Sigmoid colon (tissue), 7 donors: ENCODE measurements around the gene FAM114A1. TPM values are rescaled to one million over a fixed set of nuclear protein-coding genes. Genes with fewer than 3 reads are reported as not detected.

ENCODE experiments used
- DNase-seq: peaks from one replicate; pipeline ENCODE4 v3.0.0-alpha.2; 2019
- H3K27ac ChIP-seq, 4 donors: fragments of 200-600 bp; sonication (generic); one replicate each; pipeline ENCODE4 v1.5.1; 2016 to 2019; ENCODE audit warnings: mild to moderate bottlenecking in 1 of 4
- H3K27me3 ChIP-seq, 3 donors: fragments of 200-600 bp; sonication (generic); one replicate each; pipeline ENCODE4 v1.5.1; 2019; ENCODE audit warnings: mild to moderate bottlenecking in 1 of 3
- H3K36me3 ChIP-seq, 4 donors: fragments of 200-600 bp; sonication (generic); one replicate each; pipeline ENCODE4 v1.5.1; 2016 to 2019
- H3K4me1 ChIP-seq, 4 donors: fragments of 200-600 bp; sonication (generic); one replicate each; pipeline ENCODE4 v1.5.1; 2017 to 2019
- H3K4me3 ChIP-seq, 4 donors: fragments of 200-600 bp; sonication (generic); one replicate each; pipeline ENCODE4 v1.5.1; 2017 to 2019; ENCODE audit warnings: mild to moderate bottlenecking in 2 of 4, moderate library complexity in 1 of 4
- H3K9me3 ChIP-seq, 4 donors: fragments of 200-600 bp in 3 of 4; sonication (generic) in 3 of 4; one replicate each; pipeline versions ENCODE4 v1.5.1 to v1.6.1; 2013 to 2019
- CTCF ChIP-seq, 4 experiments: fragments of 450-650 bp in 3 of 4; fragments of 200-600 bp in 1 of 4; IDR thresholded peaks; one replicate each; pipeline ENCODE4 v1.5.1; 2016 to 2019; ENCODE audit warnings: antibody characterized with exemption in 4 of 4, mild to moderate bottlenecking in 3 of 4, moderate library complexity in 2 of 4
- EP300 ChIP-seq, 4 donors: sonication (generic); formaldehyde crosslinking; IDR thresholded peaks; one replicate each; pipeline ENCODE4 v1.6.1; 2017; ENCODE audit warnings: antibody characterized with exemption in 4 of 4
- POLR2A ChIP-seq, 2 donors: fragments of 450-650 bp; IDR thresholded peaks; one replicate each; pipeline ENCODE4 v1.6.1; 2016; ENCODE audit warnings: antibody characterized with exemption in 2 of 2, mild to moderate bottlenecking in 2 of 2, moderate library complexity in 2 of 2
- POLR2AphosphoS5 ChIP-seq, 4 donors: sonication (generic); formaldehyde crosslinking; IDR thresholded peaks; one replicate each; pipeline ENCODE4 v1.6.1; 2017; ENCODE audit warnings: antibody characterized with exemption in 4 of 4
- WGBS, 2 donors: extraction: QIAGEN DNeasy Blood & Tissue Kit; methylation state at CpG; one replicate each; pipeline ENCODE4 v1.1.7; 2013; 5-methylcytosine and 5-hydroxymethylcytosine counted together
- intact Hi-C: fragments of 100-400 bp; cut with DNase I; formaldehyde crosslinking; loops from one replicate; pipeline ENCODE4 v1.15.1; 2023
- polyA plus RNA-seq, 3 donors: library from polyadenylated mRNA; stranded (reverse); fragments of 200-250 nt; gene quantifications; one replicate each; pipeline ENCODE4 v1.2.3, GENCODE V29; 2013
- total RNA-seq, 4 donors: library from RNA; depleted of rRNA; stranded (reverse); fragments of >200 nt; gene quantifications; one replicate each; pipeline ENCODE4 v1.1.0, GENCODE V29; 2016
- donor health status: healthy with polysubstance abuse.
- donor health status: Bipolar disorder and iron deficiency.
- donor health status: healthy.

FAM114A1 gene
- total and polyA plus RNA-seq, 7 donors, result 24.7 to 189 (median 120) TPM

GRCh38 chr4:38979511-38980230 lies 112.1 kb downstream of the FAM114A1 start:
- Histone ChIP-seq H3K27me3 (no peaks in the 10 kb centered on the region), H3K27ac (no peak overlapping the region), H3K36me3 (no peaks in the 10 kb centered on the region), H3K4me1 (peaks cover 0 to 14% (median 6%) of the 10 kb centered on the region in 4 donors), H3K9me3 (no peaks in the 10 kb centered on the region), H3K4me3 (no peak overlapping the region)
- DNase-seq, result no peak
- TF ChIP-seq EP300 (IDR thresholded peaks at IDR 0.05) (no peak), CTCF (IDR thresholded peaks at IDR 0.05) (no peak), POLR2A (IDR thresholded peaks at IDR 0.05) (no peak), POLR2AphosphoS5 (IDR thresholded peaks at IDR 0.05) (no peak)
- intact Hi-C loops, result no loop called here
- WGBS, 2 donors, result 84 to 86% methylated on average over 3 of the region's 3 CpGs

- Histone ChIP-seq H3K27ac (no peak overlapping the region), H3K4me1 (peaks cover 0 to 17% (median 9%) of the 10 kb centered on the region in 4 donors), H3K4me3 (no peak overlapping the region), H3K36me3 (no peaks in the 10 kb centered on the region), H3K27me3 (no peaks in the 10 kb centered on the region), H3K9me3 (no peaks in the 10 kb centered on the region)
- WGBS, 2 donors, result 62 to 66% methylated on average over 7 of the region's 7 CpGs
- intact Hi-C loops, result no loop called here
- TF ChIP-seq CTCF (IDR thresholded peaks at IDR 0.05) (no peak), EP300 (IDR thresholded peaks at IDR 0.05) (no peak), POLR2AphosphoS5 (IDR thresholded peaks at IDR 0.05) (no peak), POLR2A (IDR thresholded peaks at IDR 0.05) (no peak)
- DNase-seq, result no peak
Measured at GRCh38 chr4:38980903-38981676, 113.5 kb downstream of the FAM114A1 start.

GRCh38 chr4:38982361-38983095 lies 114.9 kb downstream of the FAM114A1 start:
- Histone ChIP-seq H3K27me3 (no peaks in the 10 kb centered on the region), H3K9me3 (no peaks in the 10 kb centered on the region), H3K4me1 (peaks cover 0 to 17% (median 9%) of the 10 kb centered on the region in 4 donors), H3K36me3 (no peaks in the 10 kb centered on the region), H3K4me3 (no peak overlapping the region), H3K27ac (no peak overlapping the region)
- TF ChIP-seq EP300 (IDR thresholded peaks at IDR 0.05), result no peak
- TF ChIP-seq POLR2A (IDR thresholded peaks at IDR 0.05), result no peak
- no peak for TF ChIP-seq CTCF (IDR thresholded peaks at IDR 0.05)
- TF ChIP-seq POLR2AphosphoS5 (IDR thresholded peaks at IDR 0.05), result no peak
- intact Hi-C loops, result no loop called here
- DNase-seq, result no peak
- WGBS, 2 donors, result 95 to 96% methylated on average over 5 of the region's 5 CpGs

- Histone ChIP-seq H3K36me3 (no peaks in the 10 kb centered on the region), H3K27ac (no peak overlapping the region), H3K27me3 (no peaks in the 10 kb centered on the region), H3K4me1 (peaks cover 0 to 17% (median 9%) of the 10 kb centered on the region in 4 donors), H3K4me3 (no peak overlapping the region), H3K9me3 (no peaks in the 10 kb centered on the region)
- intact Hi-C loops, result no loop called here
- no peak for TF ChIP-seq POLR2AphosphoS5 (IDR thresholded peaks at IDR 0.05)
- 83 to 91% methylated on average over 6 of the region's 6 CpGs for WGBS, 2 donors
- no peak for DNase-seq
Measured at GRCh38 chr4:38983291-38983690, 115.7 kb downstream of the FAM114A1 start.
